Stimulated activated CD8-positive, alpha-beta memory T cell treated with anti-CD3 and anti-CD28 coated beads, Interleukin-12 subunit alpha, Interleukin-12 subunit beta, amount 100 ng/mL, for 24 hours (primary cell): Measurements from ENCODE around the gene FYCO1.

Experiments used
- DNase-seq: peaks from one replicate; pipeline ENCODE4 v3.0.0-alpha.2; 2020; ENCODE audit errors: extremely low read depth

Gene FYCO1

GRCh38 chr3:45984331-45985312 is 11.0 kb downstream of the FYCO1 start:
- DNase-seq, result no peak

- no peak for DNase-seq
Observed at GRCh38 chr3:45983770-45984169, 11.9 kb downstream of the FYCO1 start.

GRCh38 chr3:45981346-45982074 is 14.1 kb downstream of the FYCO1 start:
- DNase-seq, result no peak

- no peak for DNase-seq
Observed at GRCh38 chr3:45980819-45981218, 14.8 kb downstream of the FYCO1 start.

GRCh38 chr3:45980229-45980813 is 15.3 kb downstream of the FYCO1 start:
- no peak for DNase-seq

GRCh38 chr3:45979378-45979777 is 16.2 kb downstream of the FYCO1 start:
- no peak for DNase-seq

GRCh38 chr3:45978006-45978761 is 17.4 kb downstream of the FYCO1 start:
- DNase-seq, result no peak

- DNase-seq, result no peak
Observed at GRCh38 chr3:45976191-45977091, 19.2 kb downstream of the FYCO1 start.

- no peak for DNase-seq
Observed at GRCh38 chr3:45975686-45976085, 19.9 kb downstream of the FYCO1 start.

GRCh38 chr3:45974686-45975085 is 20.9 kb downstream of the FYCO1 start:
- DNase-seq, result no peak

- DNase-seq, result no peak
Observed at GRCh38 chr3:45972534-45973402, 22.9 kb downstream of the FYCO1 start.

- DNase-seq, result no peak
Observed at GRCh38 chr3:45969953-45970352, 25.7 kb downstream of the FYCO1 start.

GRCh38 chr3:45969116-45969515 is 26.5 kb downstream of the FYCO1 start:
- DNase-seq, result no peak

- DNase-seq, result no peak
Observed at GRCh38 chr3:45968706-45969105, 26.9 kb downstream of the FYCO1 start.

GRCh38 chr3:45968149-45968548 is 27.5 kb downstream of the FYCO1 start:
- DNase-seq, result no peak

- DNase-seq, result no peak
Observed at GRCh38 chr3:45967724-45968123, 27.9 kb downstream of the FYCO1 start.

- DNase-seq, result no peak
Observed at GRCh38 chr3:45966950-45967640, 28.5 kb downstream of the FYCO1 start.

- DNase-seq, result no peak
Observed at GRCh38 chr3:45966371-45966791, 29.2 kb downstream of the FYCO1 start.

- no peak for DNase-seq
Observed at GRCh38 chr3:45965653-45966052, 30.0 kb downstream of the FYCO1 start.
